ENCODE data around the gene CIC. TPM values are rescaled to one million over a fixed set of nuclear protein-coding genes. Genes with fewer than 3 reads are reported as not detected.

The CIC gene
- total RNA-seq, 1 donor from 2014 or later, result 68.3 TPM

DNA sequence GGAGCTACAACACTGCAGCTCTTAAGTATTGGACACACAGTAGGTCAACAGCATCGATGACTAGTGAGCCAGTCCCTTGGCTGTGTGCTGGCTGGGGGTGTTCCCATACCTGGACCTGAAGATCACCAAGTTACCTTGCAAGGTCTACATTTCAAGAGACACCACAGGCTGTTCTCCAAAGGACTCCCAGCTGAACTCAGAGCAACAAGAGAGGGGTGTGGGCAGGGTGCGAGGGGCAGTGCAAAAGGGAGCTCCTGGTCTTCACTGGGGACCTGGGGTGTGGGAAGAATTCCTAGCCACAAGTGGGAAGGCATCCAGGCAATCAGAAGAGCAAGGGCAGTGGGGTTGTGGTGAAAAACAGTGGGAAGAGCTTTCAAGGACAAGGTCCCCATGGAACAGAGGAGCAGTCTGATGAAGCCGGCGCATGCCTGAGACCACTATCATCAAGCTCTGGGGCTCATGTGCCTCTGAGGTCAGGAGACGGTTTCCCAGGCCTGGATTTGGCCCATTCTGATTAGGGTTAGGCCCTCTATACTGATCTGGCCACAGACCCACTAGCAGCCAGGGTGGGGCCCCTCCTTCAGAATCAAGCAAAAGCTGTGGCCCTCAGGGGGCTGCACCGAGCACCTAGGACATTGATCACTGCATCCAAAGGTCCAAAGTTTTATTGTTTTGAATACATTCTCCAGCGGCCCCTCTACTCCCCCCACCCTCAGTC, 22.0 kb upstream of the CIC start:
- no peak for DNase-seq (ENCODE audit: low spot score)
- Mint-ChIP-seq H3K4me3 (ENCODE audit: low read depth) (no peak overlapping the region), H3K27me3 (ENCODE audit: low read depth) (no peaks in the 10 kb centered on the region), H3K27ac (peak overlapping the region; percentile 19), H3K9me3 (no peaks in the 10 kb centered on the region), H3K36me3 (ENCODE audit: low read depth) (peaks cover 7% of the 10 kb centered on the region), H3K4me1 (ENCODE audit: low read depth) (peaks cover 20% of the 10 kb centered on the region)
- intact Hi-C loops (cut with micrococcal nuclease), result no loop called here

DNA sequence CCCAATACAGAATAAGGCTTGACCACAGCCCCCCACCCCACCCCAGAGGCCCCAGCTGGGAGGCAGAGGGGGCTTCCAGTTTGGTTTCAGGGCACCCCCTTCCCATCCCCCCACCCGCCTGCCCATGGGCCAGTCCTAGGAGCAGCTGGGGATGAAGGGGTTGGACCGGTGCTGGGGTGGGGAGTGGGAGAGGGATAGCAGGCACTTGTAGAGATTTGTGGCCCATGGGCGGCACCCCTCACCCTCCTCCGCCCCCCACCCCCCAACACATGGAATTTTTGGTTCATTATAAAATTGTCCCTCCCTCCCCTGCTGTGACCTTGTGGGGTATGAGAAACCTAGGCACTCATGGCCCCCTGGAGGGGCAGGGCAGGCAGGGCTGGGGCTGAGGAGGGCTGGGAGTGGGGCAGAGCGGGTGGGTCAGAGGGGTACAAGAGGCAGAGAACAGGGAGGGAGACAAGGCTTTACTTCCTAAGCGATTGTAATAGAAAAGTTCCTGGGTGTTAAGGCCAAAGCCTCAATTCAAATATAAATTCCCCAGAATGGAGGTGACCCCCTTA, 21.3 kb upstream of the CIC start:
- H3K27me3 Mint-ChIP-seq (ENCODE audit: low read depth), result no peaks in the 10 kb centered on the region
- H3K36me3 Mint-ChIP-seq (ENCODE audit: low read depth), result peaks cover 10% of the 10 kb centered on the region
- H3K4me3 Mint-ChIP-seq (ENCODE audit: low read depth), result no peak overlapping the region
- H3K4me1 Mint-ChIP-seq (ENCODE audit: low read depth), result peaks cover 26% of the 10 kb centered on the region
- no peak for DNase-seq (ENCODE audit: low spot score)
- intact Hi-C loops (cut with micrococcal nuclease), result no loop called here
- no peak overlapping the region for H3K27ac Mint-ChIP-seq
- H3K9me3 Mint-ChIP-seq, result no peaks in the 10 kb centered on the region

DNA sequence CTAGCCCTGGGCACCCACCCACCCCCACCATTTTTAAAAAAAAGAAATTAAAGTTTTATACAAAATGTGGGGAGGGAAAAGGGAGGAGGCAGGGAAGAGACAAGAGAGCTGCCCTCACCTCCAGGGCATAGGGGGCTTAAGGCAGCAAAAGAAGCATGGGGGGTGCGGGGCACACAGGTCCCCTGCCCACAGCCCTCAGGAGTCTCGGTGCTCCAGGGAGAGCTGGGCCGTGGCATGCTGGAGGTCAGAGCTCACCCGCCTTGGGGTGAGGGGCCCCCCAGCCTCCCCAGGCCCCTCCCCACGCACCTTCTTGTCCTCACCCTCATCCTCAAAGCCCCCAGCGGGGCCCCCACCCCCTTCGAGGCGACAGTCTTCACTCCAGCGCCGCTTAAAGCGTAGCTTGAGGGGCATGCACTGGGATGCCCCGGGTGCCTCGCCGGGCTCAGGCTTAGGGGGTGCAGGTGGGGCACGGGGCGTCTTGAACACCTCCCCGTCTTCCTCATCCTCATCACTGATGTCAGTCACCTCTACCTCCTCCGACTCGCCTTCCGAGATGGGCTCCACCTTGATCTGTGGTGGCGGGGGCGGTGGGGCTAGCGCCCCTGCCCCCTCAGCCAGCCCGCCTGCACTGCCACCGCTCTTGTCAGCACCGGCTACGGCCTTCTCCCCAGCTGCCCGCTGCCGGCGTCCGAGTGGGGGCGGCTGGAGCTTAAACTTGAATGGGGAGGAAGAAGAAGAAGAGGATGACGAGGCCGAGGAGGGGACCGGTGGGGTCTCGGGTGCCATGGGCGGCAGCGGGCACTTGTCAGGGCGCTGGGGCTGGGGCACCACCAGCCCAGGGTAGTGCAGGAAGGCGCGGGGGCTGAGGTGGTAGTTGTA, 20.5 kb upstream of the CIC start:
- intact Hi-C loops (cut with micrococcal nuclease), result no loop called here
- H3K4me1 Mint-ChIP-seq (ENCODE audit: low read depth), result peaks cover 26% of the 10 kb centered on the region
- no peaks in the 10 kb centered on the region for H3K9me3 Mint-ChIP-seq
- no peak for DNase-seq (ENCODE audit: low spot score)
- H3K4me3 Mint-ChIP-seq (ENCODE audit: low read depth), result no peak overlapping the region
- no peaks in the 10 kb centered on the region for H3K27me3 Mint-ChIP-seq (ENCODE audit: low read depth)
- H3K36me3 Mint-ChIP-seq (ENCODE audit: low read depth), result peaks cover 15% of the 10 kb centered on the region
- no peak overlapping the region for H3K27ac Mint-ChIP-seq

DNA sequence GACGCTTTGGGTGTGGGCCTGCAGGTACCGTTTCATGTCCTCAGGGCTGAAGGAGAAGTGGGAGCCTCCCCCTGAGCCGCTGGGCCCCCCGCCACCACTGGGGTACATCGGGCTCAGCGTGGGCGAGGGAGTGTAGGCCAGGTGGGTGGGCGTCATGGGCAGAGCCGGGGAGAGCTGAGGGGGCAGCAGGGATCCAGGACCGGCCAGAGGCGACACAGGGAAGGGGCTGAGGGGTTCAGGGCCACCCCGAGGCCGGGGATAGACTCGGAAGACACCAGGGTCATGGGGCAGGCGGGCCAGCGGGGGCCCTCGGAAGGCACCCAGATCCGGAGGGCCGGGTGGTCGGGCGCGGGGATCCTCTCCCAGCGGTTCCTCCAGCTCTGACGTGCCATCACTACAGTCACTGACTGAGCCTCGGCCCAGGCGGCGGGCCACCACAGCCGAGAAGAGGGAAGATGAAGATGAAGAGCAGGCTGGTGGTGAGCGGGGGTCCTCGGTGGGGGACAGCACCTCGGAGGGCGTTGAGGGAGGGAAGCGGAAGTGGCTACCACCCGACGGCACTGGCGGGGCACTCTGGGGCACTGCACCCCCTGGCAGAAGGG, 19.8 kb upstream of the CIC start:
- Mint-ChIP-seq H3K4me1 (ENCODE audit: low read depth) (peaks cover 26% of the 10 kb centered on the region), H3K27me3 (ENCODE audit: low read depth) (no peaks in the 10 kb centered on the region), H3K36me3 (ENCODE audit: low read depth) (peaks cover 15% of the 10 kb centered on the region), H3K4me3 (ENCODE audit: low read depth) (no peak overlapping the region), H3K27ac (no peak overlapping the region), H3K9me3 (no peaks in the 10 kb centered on the region)
- no peak for DNase-seq (ENCODE audit: low spot score)
- intact Hi-C loops (cut with micrococcal nuclease), result no loop called here

DNA sequence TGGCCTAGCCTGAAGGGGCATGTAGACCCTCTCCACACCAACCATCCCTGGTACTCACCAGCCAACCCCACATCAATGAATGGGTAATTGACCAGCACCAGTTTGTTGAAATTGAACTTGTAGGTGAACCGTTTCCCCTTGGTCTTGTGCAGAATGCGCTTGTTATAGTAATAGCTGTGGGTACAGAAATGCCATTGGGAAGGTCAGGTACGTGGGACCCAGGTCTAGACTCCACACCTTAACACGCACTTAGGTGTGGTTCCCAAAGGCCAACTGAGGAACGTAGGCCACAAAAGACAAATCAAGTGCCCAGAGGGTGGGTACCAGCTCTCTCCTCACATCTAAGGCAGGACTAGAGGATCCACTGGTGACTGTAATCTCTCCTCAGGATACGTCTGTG, 19.3 kb upstream of the CIC start:
- Mint-ChIP-seq H3K4me1 (ENCODE audit: low read depth) (peaks cover 26% of the 10 kb centered on the region), H3K27me3 (ENCODE audit: low read depth) (no peaks in the 10 kb centered on the region), H3K36me3 (ENCODE audit: low read depth) (peaks cover 15% of the 10 kb centered on the region), H3K4me3 (ENCODE audit: low read depth) (no peak overlapping the region), H3K27ac (no peak overlapping the region), H3K9me3 (no peaks in the 10 kb centered on the region)
- no peak for DNase-seq (ENCODE audit: low spot score)
- intact Hi-C loops (cut with micrococcal nuclease), result no loop called here

DNA sequence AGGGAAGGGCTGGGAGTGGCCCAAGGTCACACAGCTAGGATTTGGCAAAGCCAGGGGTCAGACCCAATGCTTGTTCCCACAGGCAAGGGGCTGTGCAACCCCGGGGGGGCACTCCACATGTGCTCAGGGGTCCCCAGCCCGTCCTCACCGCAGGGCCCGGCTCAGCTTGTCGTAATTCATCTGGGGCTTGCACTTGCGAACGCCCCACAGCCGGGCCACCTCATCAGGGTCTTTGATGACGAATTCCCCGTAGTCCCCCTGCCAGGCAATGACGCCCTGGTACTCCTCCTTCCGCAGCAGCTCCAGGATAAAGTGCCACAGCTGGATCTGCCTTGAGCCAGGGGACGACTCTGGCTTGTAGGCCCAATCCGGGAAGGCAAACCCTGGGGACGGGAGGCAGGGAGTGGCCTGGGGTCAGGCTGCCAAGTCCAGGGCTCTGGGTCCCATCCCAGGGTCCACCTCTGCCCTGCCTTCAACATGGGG, 18.8 kb upstream of the CIC start:
- Mint-ChIP-seq H3K27me3 (ENCODE audit: low read depth) (no peaks in the 10 kb centered on the region), H3K27ac (peak overlapping the region; percentile 40), H3K4me3 (ENCODE audit: low read depth) (no peak overlapping the region), H3K9me3 (no peaks in the 10 kb centered on the region), H3K36me3 (ENCODE audit: low read depth) (peaks cover 15% of the 10 kb centered on the region), H3K4me1 (ENCODE audit: low read depth) (peaks cover 21% of the 10 kb centered on the region)
- DNase-seq (ENCODE audit: low spot score), result no peak
- intact Hi-C loops (cut with micrococcal nuclease), result no loop called here

DNA sequence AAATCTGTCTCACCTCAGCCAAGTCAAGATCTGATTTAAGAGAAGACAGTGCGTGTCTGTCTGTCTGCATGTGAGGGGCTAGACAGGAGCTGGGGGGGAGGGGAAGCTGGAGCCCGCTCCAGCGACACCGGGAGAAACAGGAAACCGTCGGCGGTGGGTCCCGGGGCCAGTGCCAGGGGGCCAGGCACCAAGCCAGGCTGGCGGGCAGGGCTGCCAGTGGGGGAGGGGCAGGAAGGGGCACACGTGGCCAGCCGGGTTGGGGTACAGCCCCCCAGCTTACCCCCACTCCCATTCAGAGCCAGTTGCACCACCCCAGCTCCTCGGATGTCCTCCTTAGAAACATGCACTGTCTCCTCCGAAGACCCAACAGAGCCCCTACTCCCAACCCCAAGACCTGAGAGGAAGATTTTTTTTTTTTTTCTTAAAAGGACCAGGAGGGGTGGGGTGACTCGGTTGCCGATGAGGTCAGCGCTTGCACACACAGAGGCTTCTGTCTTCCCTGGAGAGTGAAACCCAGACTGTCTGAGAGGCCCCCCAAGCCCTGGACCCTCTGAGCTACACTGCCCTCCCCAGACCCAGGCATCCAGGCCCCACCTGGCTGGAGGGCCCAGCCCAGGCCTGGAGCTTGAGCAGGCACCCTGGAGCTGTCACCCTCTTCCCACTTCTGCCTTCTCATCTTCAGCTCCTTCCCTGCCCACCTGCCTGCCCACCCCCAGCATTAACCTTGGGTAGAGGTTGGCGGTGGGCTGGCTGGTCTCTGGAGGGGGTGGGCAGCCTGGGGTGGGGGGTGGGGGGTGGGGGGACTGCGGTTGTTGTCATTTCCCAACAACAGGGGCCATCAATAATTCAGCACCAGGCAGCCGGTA, 18.2 kb upstream of the CIC start:
- Mint-ChIP-seq H3K27ac (peak overlapping the region; percentile 42), H3K4me3 (ENCODE audit: low read depth) (peak overlapping the region; percentile 26)

DNA sequence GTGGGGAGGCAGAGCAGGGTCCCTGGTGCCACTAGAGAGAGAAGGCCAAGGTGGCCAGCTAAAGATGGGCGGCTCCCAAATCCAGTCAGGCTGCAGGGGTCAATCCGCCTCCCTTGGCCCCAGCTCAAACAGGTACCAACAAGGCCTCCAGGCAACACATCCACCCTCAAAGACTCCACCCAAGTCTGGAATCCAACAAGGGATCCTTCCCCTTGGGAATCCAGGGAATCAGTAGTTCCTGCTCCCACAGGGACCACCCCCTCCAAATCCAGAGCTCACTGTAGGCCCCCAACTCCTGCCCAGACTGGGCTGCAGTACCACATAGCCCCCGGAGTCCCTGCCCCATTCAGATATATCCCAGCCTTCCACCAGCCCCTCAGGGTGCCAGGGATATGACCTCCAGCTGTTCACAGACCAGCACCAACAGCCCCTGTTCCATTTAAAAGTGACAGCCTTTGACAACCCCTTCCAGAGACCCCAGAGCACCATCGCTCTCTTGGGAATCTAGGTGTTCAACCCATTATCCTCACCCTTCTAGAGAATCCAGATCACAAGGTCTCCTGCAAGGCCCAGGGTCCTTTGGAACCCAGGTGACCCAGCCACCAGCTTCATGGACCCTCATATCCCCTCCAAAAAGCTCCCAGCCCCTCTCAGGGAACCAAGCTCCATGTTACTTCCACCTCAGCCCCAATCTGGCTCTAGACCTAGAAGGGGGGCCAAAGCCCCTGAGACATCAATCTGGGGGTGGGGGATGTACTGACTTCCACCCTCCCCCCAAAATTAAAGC, 17.3 kb upstream of the CIC start:
- Mint-ChIP-seq H3K27ac (peak overlapping the region; percentile 31), H3K27me3 (ENCODE audit: low read depth) (peaks cover 7% of the 10 kb centered on the region), H3K4me3 (ENCODE audit: low read depth) (peak overlapping the region; percentile 97), H3K36me3 (ENCODE audit: low read depth) (peaks cover 15% of the 10 kb centered on the region), H3K4me1 (ENCODE audit: low read depth) (peaks cover 18% of the 10 kb centered on the region), H3K9me3 (no peaks in the 10 kb centered on the region)
- intact Hi-C loops (cut with micrococcal nuclease), result no loop called here
- DNase-seq (ENCODE audit: low spot score), result no peak

More for the DNA sequence above, 18.2 kb upstream of the CIC start:
- DNase-seq (ENCODE audit: low spot score), result no peak
- H3K4me1 Mint-ChIP-seq (ENCODE audit: low read depth), result peaks cover 20% of the 10 kb centered on the region
- peaks cover 2% of the 10 kb centered on the region for H3K27me3 Mint-ChIP-seq (ENCODE audit: low read depth)
- H3K9me3 Mint-ChIP-seq, result no peaks in the 10 kb centered on the region
- peaks cover 15% of the 10 kb centered on the region for H3K36me3 Mint-ChIP-seq (ENCODE audit: low read depth)
- intact Hi-C loops (cut with micrococcal nuclease), result no loop called here

DNA sequence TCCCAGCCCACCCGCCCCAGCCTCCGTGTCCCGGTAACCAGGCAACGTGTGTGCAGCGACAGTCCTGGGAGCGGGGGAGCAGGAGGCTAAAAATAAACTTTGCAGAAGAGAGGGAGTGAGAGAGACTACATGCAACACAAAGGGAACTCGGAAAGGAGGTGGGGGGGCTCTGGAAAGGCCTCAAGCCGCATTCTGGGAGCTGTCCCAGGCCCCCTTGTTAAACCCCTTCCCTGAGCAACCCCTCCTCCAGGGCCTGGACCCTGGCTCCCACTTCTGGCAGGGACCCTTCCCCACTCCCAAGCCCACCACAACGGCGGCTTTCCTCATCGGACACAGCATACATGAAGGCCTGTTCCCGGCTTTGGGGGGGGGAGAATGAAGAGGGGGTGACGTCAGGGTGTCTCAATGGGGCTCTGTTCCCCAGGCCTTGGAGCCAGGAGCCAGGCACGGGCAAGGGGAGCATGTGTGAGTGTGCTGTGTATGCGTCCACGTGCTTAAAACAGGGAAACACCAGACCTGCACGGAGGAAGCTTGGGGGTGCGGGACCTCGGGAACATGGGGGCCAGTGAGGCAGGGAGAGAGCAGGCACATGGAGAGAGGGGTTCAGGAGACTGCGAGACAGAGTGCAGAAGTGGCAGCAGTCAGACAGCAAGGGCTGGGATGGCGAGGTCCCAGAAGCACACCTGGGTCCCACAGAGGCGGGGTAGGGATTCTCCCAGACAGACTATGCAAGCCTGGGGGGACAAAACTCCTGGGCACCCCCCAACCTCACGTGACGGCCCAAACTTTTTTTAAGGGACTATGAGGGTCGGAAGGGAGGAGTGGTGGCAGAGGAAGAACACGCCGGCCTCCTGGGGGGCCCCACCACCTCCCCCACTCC, 16.4 kb upstream of the CIC start:
- no peak for DNase-seq (ENCODE audit: low spot score)
- H3K27me3 Mint-ChIP-seq (ENCODE audit: low read depth), result peaks cover 7% of the 10 kb centered on the region
- H3K9me3 Mint-ChIP-seq, result no peaks in the 10 kb centered on the region
- H3K27ac Mint-ChIP-seq, result peak overlapping the region; percentile 94
- H3K4me3 Mint-ChIP-seq (ENCODE audit: low read depth), result peak overlapping the region; percentile 97
- H3K4me1 Mint-ChIP-seq (ENCODE audit: low read depth), result peaks cover 18% of the 10 kb centered on the region
- intact Hi-C loops (cut with micrococcal nuclease), result no loop called here
- peaks cover 13% of the 10 kb centered on the region for H3K36me3 Mint-ChIP-seq (ENCODE audit: low read depth)

DNA sequence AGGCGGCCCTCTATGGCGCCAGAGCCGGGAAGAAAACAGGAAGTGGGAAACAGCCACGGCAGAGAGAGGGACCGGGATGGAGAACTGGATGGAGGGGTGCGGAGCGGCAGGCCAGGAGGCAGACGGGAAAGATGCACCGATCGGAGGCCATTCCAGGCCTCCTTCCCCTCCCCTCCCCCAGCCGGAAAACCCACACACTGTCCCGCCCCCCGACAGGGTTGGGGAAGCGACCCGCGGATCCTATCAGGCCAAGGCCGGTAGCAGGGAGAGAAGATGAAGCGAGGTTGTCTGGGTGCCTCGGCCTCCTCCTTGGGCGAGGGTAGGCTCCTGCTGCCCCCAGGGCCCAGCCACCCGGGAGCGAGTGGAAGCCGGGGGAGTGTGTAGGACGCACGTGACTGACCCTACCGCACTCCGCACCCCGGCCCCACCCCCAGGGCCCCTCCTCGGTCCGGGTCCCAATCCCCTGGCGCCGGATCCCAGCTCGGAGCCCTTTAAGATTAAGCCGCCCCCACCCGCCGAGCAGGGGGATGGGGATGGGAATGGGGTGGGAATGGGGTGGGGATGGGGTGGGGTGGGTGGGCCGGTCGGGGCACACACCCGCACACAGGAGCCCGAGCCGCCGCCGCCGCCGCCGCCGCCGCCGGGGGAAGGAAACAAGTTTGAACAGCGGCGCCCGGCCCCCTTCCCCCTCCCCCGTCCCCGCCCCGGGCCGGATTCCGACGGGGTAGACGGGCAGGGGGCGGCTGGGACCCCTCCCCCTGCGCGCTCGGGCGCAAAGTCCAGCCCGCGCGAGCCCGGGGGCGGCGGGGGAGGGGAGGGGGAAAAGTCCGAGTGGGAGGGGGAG, 15.6 kb upstream of the CIC start:
- peak; percentile 59 for DNase-seq (ENCODE audit: low spot score)
- Mint-ChIP-seq H3K27me3 (ENCODE audit: low read depth) (peaks cover 7% of the 10 kb centered on the region), H3K4me3 (ENCODE audit: low read depth) (peak overlapping the region; percentile 97), H3K9me3 (no peaks in the 10 kb centered on the region), H3K27ac (peak overlapping the region; percentile 94), H3K4me1 (ENCODE audit: low read depth) (peaks cover 18% of the 10 kb centered on the region), H3K36me3 (ENCODE audit: low read depth) (peaks cover 13% of the 10 kb centered on the region)
- intact Hi-C loops (cut with micrococcal nuclease), result loop anchor here (1.0 to 2.0 kb wide), 2 partner anchors 10 to 55 kb away; no protein-coding TSS in a partner anchor

All from activated T-helper 2 cell treated with anti-CD3 and anti-CD28 coated beads, Interferon-gamma antibody, Interleukin-2, Interleukin-4, amounts not matched to agents 10 μg/mL and 5 μg/mL and 100 μg/mL, durations not matched to agents 14 hours and 24 hours and 36 hours (primary cell).